Stimulated activated naive CD8-positive, alpha-beta T cell treated with anti-CD3 and anti-CD28 coated beads, Interleukin-15, Interleukin-2, amounts not matched to agents 100 ng/mL and 50 ng/mL, for 24 hours (primary cell): ENCODE data around the gene CDIPT.
"Not testable (repeated sequence)": the region's sequence is repeated elsewhere in the genome, so short reads cannot be mapped to it uniquely, and the experiment has no call there.

Source experiments
- H3K27ac Mint-ChIP-seq: one replicate; pipeline ENCODE4 v1.8.0; 2021; ENCODE audit warnings: mild to moderate bottlenecking, mixed read lengths
- H3K27me3 Mint-ChIP-seq: one replicate; pipeline ENCODE4 v1.8.0; 2021; ENCODE audit warnings: mixed read lengths
- H3K36me3 Mint-ChIP-seq: one replicate; pipeline ENCODE4 v1.8.0; 2021; ENCODE audit warnings: low read depth, mixed read lengths
- H3K4me1 Mint-ChIP-seq: one replicate; pipeline ENCODE4 v1.8.0; 2021; ENCODE audit warnings: low read depth, mixed read lengths
- H3K4me3 Mint-ChIP-seq: one replicate; pipeline ENCODE4 v1.8.0; 2021; ENCODE audit warnings: mild to moderate bottlenecking, mixed read lengths
- H3K9me3 Mint-ChIP-seq: one replicate; pipeline ENCODE4 v1.8.0; 2021; ENCODE audit warnings: mixed read lengths

CDIPT gene

GRCh38 chr16:29900102-29900887, 37.3 kb upstream of the CDIPT start, which contains the start of gene ASPHD1:
Gene ASPHD1 (plus strand): TSS chr16:29900488. CDS start chr16:29900972, 484 bp downstream.
- H3K36me3 Mint-ChIP-seq = no peaks in the 10 kb centered on the region
- peak within 1 kb of the TSS; percentile 87 for H3K4me3 Mint-ChIP-seq
- no peaks in the 10 kb centered on the region for H3K9me3 Mint-ChIP-seq
- peaks cover 10% of the 10 kb centered on the region for H3K4me1 Mint-ChIP-seq
- peaks cover 24% of the 10 kb centered on the region for H3K27me3 Mint-ChIP-seq
- peak within 1 kb of the TSS; percentile 63 for H3K27ac Mint-ChIP-seq

- Mint-ChIP-seq H3K27me3 (peaks cover 24% of the 10 kb centered on the region), H3K4me1 (peaks cover 10% of the 10 kb centered on the region), H3K9me3 (no peaks in the 10 kb centered on the region), H3K36me3 (no peaks in the 10 kb centered on the region), H3K27ac (peak within 1 kb of the TSS; percentile 63), H3K4me3 (peak within 1 kb of the TSS; percentile 87)
These were observed 36.6 kb upstream of the CDIPT start, which contains the start of gene SEZ6L2 for GRCh38 chr16:29899516-29900101. Gene SEZ6L2 (minus strand): TSS chr16:29899550. CDS start chr16:29899019, 531 bp downstream.

GRCh38 chr16:29898804-29899515, 35.9 kb upstream of the CDIPT start:
- Mint-ChIP-seq H3K4me1 (peaks cover 10% of the 10 kb centered on the region), H3K9me3 (no peaks in the 10 kb centered on the region), H3K4me3 (no peak overlapping the region), H3K36me3 (no peaks in the 10 kb centered on the region), H3K27ac (no peak overlapping the region), H3K27me3 (peaks cover 24% of the 10 kb centered on the region)

GRCh38 chr16:29898135-29898803, 35.2 kb upstream of the CDIPT start:
- H3K27me3 Mint-ChIP-seq = peaks cover 24% of the 10 kb centered on the region
- no peak overlapping the region for H3K4me3 Mint-ChIP-seq
- no peaks in the 10 kb centered on the region for H3K36me3 Mint-ChIP-seq
- no peak overlapping the region for H3K27ac Mint-ChIP-seq
- H3K9me3 Mint-ChIP-seq = no peaks in the 10 kb centered on the region
- peaks cover 6% of the 10 kb centered on the region for H3K4me1 Mint-ChIP-seq

GRCh38 chr16:29897333-29897732, 34.3 kb upstream of the CDIPT start:
- no peaks in the 10 kb centered on the region for H3K9me3 Mint-ChIP-seq
- H3K4me1 Mint-ChIP-seq = peaks cover 6% of the 10 kb centered on the region
- H3K4me3 Mint-ChIP-seq = no peak overlapping the region
- H3K36me3 Mint-ChIP-seq = no peaks in the 10 kb centered on the region
- H3K27ac Mint-ChIP-seq = no peak overlapping the region
- H3K27me3 Mint-ChIP-seq = peaks cover 24% of the 10 kb centered on the region

- H3K4me3 Mint-ChIP-seq = no peak overlapping the region
- no peak overlapping the region for H3K27ac Mint-ChIP-seq
- H3K9me3 Mint-ChIP-seq = no peaks in the 10 kb centered on the region
- H3K36me3 Mint-ChIP-seq = no peaks in the 10 kb centered on the region
- peaks cover 6% of the 10 kb centered on the region for H3K4me1 Mint-ChIP-seq
- H3K27me3 Mint-ChIP-seq = peaks cover 24% of the 10 kb centered on the region
These were observed 33.8 kb upstream of the CDIPT start for GRCh38 chr16:29896841-29897240.

GRCh38 chr16:29894352-29894751, 31.3 kb upstream of the CDIPT start:
- Mint-ChIP-seq H3K4me1 (no peaks in the 10 kb centered on the region), H3K27ac (no peak overlapping the region), H3K9me3 (no peaks in the 10 kb centered on the region), H3K36me3 (no peaks in the 10 kb centered on the region), H3K27me3 (peaks cover 24% of the 10 kb centered on the region), H3K4me3 (no peak overlapping the region)

- Mint-ChIP-seq H3K27me3 (peaks cover 19% of the 10 kb centered on the region), H3K27ac (no peak overlapping the region), H3K4me3 (no peak overlapping the region), H3K36me3 (no peaks in the 10 kb centered on the region), H3K9me3 (no peaks in the 10 kb centered on the region), H3K4me1 (no peaks in the 10 kb centered on the region)
These were observed 30.5 kb upstream of the CDIPT start for GRCh38 chr16:29893553-29893952.

GRCh38 chr16:29892458-29892813, 29.4 kb upstream of the CDIPT start:
- no peaks in the 10 kb centered on the region for H3K4me1 Mint-ChIP-seq
- no peak overlapping the region for H3K4me3 Mint-ChIP-seq
- peaks cover 8% of the 10 kb centered on the region for H3K27me3 Mint-ChIP-seq
- H3K9me3 Mint-ChIP-seq = no peaks in the 10 kb centered on the region
- H3K36me3 Mint-ChIP-seq = no peaks in the 10 kb centered on the region
- no peak overlapping the region for H3K27ac Mint-ChIP-seq

GRCh38 chr16:29891525-29892457, 28.8 kb upstream of the CDIPT start:
- H3K27me3 Mint-ChIP-seq = peaks cover 4% of the 10 kb centered on the region
- H3K4me1 Mint-ChIP-seq = no peaks in the 10 kb centered on the region
- no peaks in the 10 kb centered on the region for H3K9me3 Mint-ChIP-seq
- H3K27ac Mint-ChIP-seq = no peak overlapping the region
- no peak overlapping the region for H3K4me3 Mint-ChIP-seq
- H3K36me3 Mint-ChIP-seq = no peaks in the 10 kb centered on the region

GRCh38 chr16:29889372-29889771, 26.3 kb upstream of the CDIPT start:
- not testable (repeated sequence) for H3K4me3 Mint-ChIP-seq, H3K4me1 Mint-ChIP-seq, H3K27me3 Mint-ChIP-seq, H3K9me3 Mint-ChIP-seq, H3K36me3 Mint-ChIP-seq, H3K27ac Mint-ChIP-seq

GRCh38 chr16:29883987-29884386, 21.0 kb upstream of the CDIPT start:
- no peaks in the 10 kb centered on the region for H3K4me1 Mint-ChIP-seq
- H3K27me3 Mint-ChIP-seq = peaks cover 19% of the 10 kb centered on the region
- no peak overlapping the region for H3K27ac Mint-ChIP-seq
- H3K36me3 Mint-ChIP-seq = no peaks in the 10 kb centered on the region
- no peak overlapping the region for H3K4me3 Mint-ChIP-seq
- no peaks in the 10 kb centered on the region for H3K9me3 Mint-ChIP-seq

- Mint-ChIP-seq H3K4me3 (no peak overlapping the region), H3K9me3 (no peaks in the 10 kb centered on the region), H3K27me3 (peaks cover 33% of the 10 kb centered on the region)
These were observed 18.0 kb upstream of the CDIPT start for GRCh38 chr16:29881050-29881449.

GRCh38 chr16:29878172-29878571, 15.1 kb upstream of the CDIPT start:
- Mint-ChIP-seq H3K4me1 (peaks cover 16% of the 10 kb centered on the region), H3K27me3 (peaks cover 35% of the 10 kb centered on the region), H3K27ac (no peak overlapping the region), H3K36me3 (no peaks in the 10 kb centered on the region), H3K9me3 (no peaks in the 10 kb centered on the region), H3K4me3 (no peak overlapping the region)

More at GRCh38 chr16:29881050-29881449, 18.0 kb upstream of the CDIPT start:
- peaks cover 15% of the 10 kb centered on the region for H3K4me1 Mint-ChIP-seq
- H3K27ac Mint-ChIP-seq = no peak overlapping the region
- no peaks in the 10 kb centered on the region for H3K36me3 Mint-ChIP-seq
